Measurements from ENCODE around the gene SCAPER.
"Not testable (repeated sequence)": the region's sequence is repeated elsewhere in the genome, so short reads cannot be mapped to it uniquely, and the experiment has no call there.

SCAPER gene

GRCh38 chr15:76320012-76320411, 585.1 kb downstream of the SCAPER start:
- DNase-seq (ENCODE audit: extremely low spot score) = no peak
- TF ChIP-seq CTCF (IDR thresholded peaks at IDR 0.05; ENCODE audit: control extremely low read depth, extremely low read depth, low read depth, missing control alignments) = no peak
- ChIA-PET CTCF (interaction anchor here (1.6 kb wide), 1 partner anchor 10 kb away, joined by 7 read pairs; no protein-coding TSS in a partner anchor), POLR2A (interaction anchor here (0.5 kb wide), 1 partner anchor 721 kb away, joined by 3 read pairs; no protein-coding TSS in a partner anchor)

GRCh38 chr15:76313731-76314130, 591.4 kb downstream of the SCAPER start:
- ChIA-PET CTCF (interaction anchor here (0.9 to 2.0 kb wide), 3 partner anchors 14 to 31 kb away, joined by 3 to 6 read pairs (median 4); no protein-coding TSS in a partner anchor), POLR2A (no interaction called here)
- TF ChIP-seq CTCF (IDR thresholded peaks at IDR 0.05; ENCODE audit: control extremely low read depth, extremely low read depth, low read depth, missing control alignments) = no peak
- no peak for DNase-seq (ENCODE audit: extremely low spot score)

- POLR2A ChIA-PET; DNase-seq (ENCODE audit: extremely low spot score): not testable (repeated sequence)
- CTCF ChIA-PET = interaction anchor here (0.9 to 2.0 kb wide), 3 partner anchors 13 to 32 kb away, joined by 3 to 6 read pairs (median 4); no protein-coding TSS in a partner anchor
Observed at GRCh38 chr15:76313175-76313567, 592.0 kb downstream of the SCAPER start.

GRCh38 chr15:76312540-76313174, 592.5 kb downstream of the SCAPER start:
- POLR2A ChIA-PET = no interaction called here
- CTCF ChIA-PET = interaction anchor here (0.9 to 2.0 kb wide), 3 partner anchors 13 to 33 kb away, joined by 3 to 6 read pairs (median 4); no protein-coding TSS in a partner anchor
- DNase-seq (ENCODE audit: extremely low spot score) = no peak
- TF ChIP-seq CTCF (IDR thresholded peaks at IDR 0.05; ENCODE audit: control extremely low read depth, extremely low read depth, low read depth, missing control alignments) = no peak

GRCh38 chr15:76311100-76311953, 593.8 kb downstream of the SCAPER start, which contains the start of gene ETFA:
ETFA (minus strand) TSS chr15:76311469; CDS start chr15:76311388, 81 bp downstream.
- TF ChIP-seq CTCF (IDR thresholded peaks at IDR 0.05; ENCODE audit: control extremely low read depth, extremely low read depth, low read depth, missing control alignments) = no peak
- peak; percentile 100 for DNase-seq (ENCODE audit: extremely low spot score)
- ChIA-PET POLR2A (interaction anchor here (0.6 to 1.3 kb wide), 3 partner anchors 12 to 668 kb away, joined by 3 to 7 read pairs (median 6); no protein-coding TSS in a partner anchor), CTCF (interaction anchor here (1.5 kb wide), 1 partner anchor 76 kb away, joined by 5 read pairs; no protein-coding TSS in a partner anchor)

- no peak for TF ChIP-seq CTCF (IDR thresholded peaks at IDR 0.05; ENCODE audit: control extremely low read depth, extremely low read depth, low read depth, missing control alignments)
- ChIA-PET CTCF (interaction anchor here (1.3 to 1.5 kb wide), 2 partner anchors 26 to 75 kb away, joined by 3 to 5 read pairs; no protein-coding TSS in a partner anchor), POLR2A (interaction anchor here (1.3 kb wide), 1 partner anchor 15 kb away, joined by 6 read pairs; no protein-coding TSS in a partner anchor)
- DNase-seq (ENCODE audit: extremely low spot score) = no peak
Observed at GRCh38 chr15:76310475-76311099, 594.6 kb downstream of the SCAPER start.
